Panc1 (cell line): ENCODE results near the gene ADGRB3. TPM values are rescaled to one million over a fixed set of nuclear protein-coding genes. Genes with fewer than 3 reads are reported as not detected.

Experiments
- ATAC-seq: fragments of 200-7000 bp; cut with Tn5 transposase; 2 replicates; pipeline ENCODE4 v1.9.1; 2020; ENCODE audit warnings: mild to moderate bottlenecking, moderate library complexity
- BruUV-seq: library from RNA; stranded (reverse); fragments of 400-500 nt; replicated peaks from 2 replicates; lab custom pipeline; 2021; lab: Mats Ljungman, UMichigan
- CTCF ChIA-PET: fragments of 300-600 bp; sonication (Branson Sonifier 250); formaldehyde crosslinking; loops from one replicate; lab custom pipeline; 2022; ENCODE audit warnings: antibody characterized with exemption; lab: Charles Lee
- POLR2A ChIA-PET: fragments of 300-600 bp; sonication (Branson Sonifier 250); formaldehyde crosslinking; loops from one replicate; lab custom pipeline; 2022; ENCODE audit warnings: antibody characterized with exemption; lab: Charles Lee
- DNase-seq: peaks from one replicate; pipeline ENCODE4 v3.0.0-alpha.2; 2010; ENCODE audit warnings: low read depth, low spot score
- H3K27ac ChIP-seq: 2 replicates; pipeline ENCODE4 v1.5.1; 2011; ENCODE audit warnings: mild to moderate bottlenecking, low read length, inconsistent platforms
- H3K27me3 ChIP-seq: fragments of 200-500 bp; sonication (Bioruptor generic); 2 replicates; pipeline ENCODE4 v1.6.0; 2014; ENCODE audit warnings: low read length, inconsistent platforms; ENCODE audit not compliant: control insufficient read depth, insufficient read depth
- H3K36me3 ChIP-seq: fragments of 200-500 bp; sonication (Bioruptor generic); 2 replicates; pipeline ENCODE4 v1.5.1; 2014; ENCODE audit warnings: inconsistent platforms, mild to moderate bottlenecking, low read length, moderate library complexity; ENCODE audit not compliant: control insufficient read depth, insufficient read depth
- H3K4me1 ChIP-seq: 2 replicates; pipeline ENCODE4 v1.5.1; 2011; ENCODE audit warnings: inconsistent platforms, mild to moderate bottlenecking, low read length, moderate library complexity; ENCODE audit not compliant: control insufficient read depth, insufficient read depth
- H3K4me3 ChIP-seq, 2 experiments: 2 replicates each; pipeline ENCODE4 v1.5.1; 2011 to 2012; ENCODE audit warnings: low read depth in 2 of 2, low read length in 2 of 2, mild to moderate bottlenecking in 2 of 2, inconsistent platforms in 1 of 2, moderate library complexity in 1 of 2
- H3K9me3 ChIP-seq: fragments of 200-500 bp; sonication (Bioruptor generic); 2 replicates; pipeline ENCODE4 v1.5.1; 2014; ENCODE audit warnings: low read depth, mild to moderate bottlenecking, inconsistent platforms, low read length, moderate library complexity; ENCODE audit not compliant: control insufficient read depth, insufficient read depth
- POLR2AphosphoS5 ChIP-seq: IDR thresholded peaks from 2 replicates; pipeline ENCODE4 v1.6.1; 2012; ENCODE audit warnings: mild to moderate bottlenecking, low read depth, low read length, moderate library complexity
- REST ChIP-seq, 2 experiments: IDR thresholded peaks; 2 replicates each; pipeline ENCODE4 v1.6.1; 2011 to 2012; ENCODE audit warnings: low read depth in 2 of 2, control low read depth in 1 of 2, low read length in 1 of 2, mild to moderate bottlenecking in 1 of 2, moderate library complexity in 1 of 2; ENCODE audit not compliant: insufficient read depth in 1 of 2
- SIN3A ChIP-seq: IDR thresholded peaks from 2 replicates; pipeline ENCODE4 v1.6.1; 2012; ENCODE audit warnings: low read depth, mild to moderate bottlenecking, low read length, moderate library complexity, borderline replicate concordance; ENCODE audit not compliant: insufficient read depth
- TCF7L2 ChIP-seq: IDR thresholded peaks from 2 replicates; pipeline ENCODE4 v1.6.1; 2011; ENCODE audit warnings: mild to moderate bottlenecking, low read depth, low read length, inconsistent platforms
- in situ Hi-C: cut with HindIII; loops from 2 replicates; pipeline ENCODE4 v1.10.0; 2016; ENCODE audit warnings: low sequenced_read_pairs, low pct_unique_long_range_greater_than_20kb
- intact Hi-C: fragments of 100-400 bp; cut with micrococcal nuclease; formaldehyde crosslinking; loops from one replicate; pipeline ENCODE4 v1.10.0; 2022; ENCODE audit not compliant: unreplicated experiment
- total RNA-seq: library from RNA; stranded (reverse); gene quantifications from one replicate; pipeline ENCODE4 v1.2.1, GENCODE V29; 2021; ENCODE audit not compliant: unreplicated experiment
- TF ChIP-seq, protein P1 (sequence below): fragments of 450-650 bp; IDR thresholded peaks from 2 replicates; pipeline ENCODE4 v1.5.1; 2017; ENCODE audit warnings: mild to moderate bottlenecking

The ADGRB3 gene
- total RNA-seq, 1 experiment from 2014 or later, result 0.10 TPM

- Histone ChIP-seq H3K27me3 (no peaks in the 10 kb centered on the region), H3K27ac (no peak overlapping the region), H3K4me3 (no peak overlapping the region), H3K9me3 (no peaks in the 10 kb centered on the region), H3K4me1 (no peaks in the 10 kb centered on the region), H3K36me3 (no peaks in the 10 kb centered on the region)
- TF ChIP-seq POLR2AphosphoS5, result no peak
- POLR2A ChIA-PET, result no interaction called here
- no TSS peak for BruUV-seq
- DNase-seq, result no peak
- CTCF ChIA-PET, result no interaction called here
- in situ Hi-C loops (no loop called here), intact Hi-C loops (no loop called here)
- ATAC-seq, result no peak
Observed at GRCh38 chr6:68693271-68693670, 58.2 kb downstream of the ADGRB3 start.

DNA sequence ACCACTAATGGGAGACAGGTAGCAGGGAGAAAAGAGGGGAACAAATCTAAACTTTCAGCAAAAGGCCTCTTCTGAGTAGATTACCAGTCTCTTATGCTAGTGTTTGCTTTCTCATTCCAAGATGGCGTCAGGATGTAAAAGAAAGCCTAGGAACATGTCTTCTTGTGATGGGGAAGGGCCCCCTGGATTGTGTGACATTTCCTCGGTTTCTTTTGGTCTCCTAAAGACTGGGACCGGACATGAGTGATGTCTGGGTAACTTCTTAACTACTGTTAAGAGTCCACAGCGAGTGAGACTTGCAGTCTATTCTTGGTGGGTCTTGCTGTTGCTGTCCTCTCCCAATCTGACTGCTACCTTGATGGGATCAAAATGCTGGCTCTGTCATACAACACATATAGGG is 60.3 kb downstream of the ADGRB3 start:
- H3K9me3 ChIP-seq, result no peaks in the 10 kb centered on the region
- intact Hi-C loops, result no loop called here
- H3K4me1 ChIP-seq, result no peaks in the 10 kb centered on the region
- no peak overlapping the region for H3K27ac ChIP-seq
- H3K4me3 ChIP-seq, result no peak overlapping the region
- ATAC-seq, result no peak
- H3K36me3 ChIP-seq, result no peaks in the 10 kb centered on the region
- no TSS peak for BruUV-seq
- ChIA-PET CTCF (no interaction called here), POLR2A (no interaction called here)
- DNase-seq, result no peak
- in situ Hi-C loops, result no loop called here
- TF ChIP-seq, protein P1, sequence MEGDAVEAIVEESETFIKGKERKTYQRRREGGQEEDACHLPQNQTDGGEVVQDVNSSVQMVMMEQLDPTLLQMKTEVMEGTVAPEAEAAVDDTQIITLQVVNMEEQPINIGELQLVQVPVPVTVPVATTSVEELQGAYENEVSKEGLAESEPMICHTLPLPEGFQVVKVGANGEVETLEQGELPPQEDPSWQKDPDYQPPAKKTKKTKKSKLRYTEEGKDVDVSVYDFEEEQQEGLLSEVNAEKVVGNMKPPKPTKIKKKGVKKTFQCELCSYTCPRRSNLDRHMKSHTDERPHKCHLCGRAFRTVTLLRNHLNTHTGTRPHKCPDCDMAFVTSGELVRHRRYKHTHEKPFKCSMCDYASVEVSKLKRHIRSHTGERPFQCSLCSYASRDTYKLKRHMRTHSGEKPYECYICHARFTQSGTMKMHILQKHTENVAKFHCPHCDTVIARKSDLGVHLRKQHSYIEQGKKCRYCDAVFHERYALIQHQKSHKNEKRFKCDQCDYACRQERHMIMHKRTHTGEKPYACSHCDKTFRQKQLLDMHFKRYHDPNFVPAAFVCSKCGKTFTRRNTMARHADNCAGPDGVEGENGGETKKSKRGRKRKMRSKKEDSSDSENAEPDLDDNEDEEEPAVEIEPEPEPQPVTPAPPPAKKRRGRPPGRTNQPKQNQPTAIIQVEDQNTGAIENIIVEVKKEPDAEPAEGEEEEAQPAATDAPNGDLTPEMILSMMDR, result no peak
- TF ChIP-seq POLR2AphosphoS5, result no peak
- TF ChIP-seq REST (IDR thresholded peaks at IDR 0.05; ENCODE audit: insufficient read depth in 1 of 2, low read depth in 2 of 2, low read length in 1 of 2), result no peak
- TF ChIP-seq SIN3A, result no peak
- no peak for TF ChIP-seq TCF7L2
- no peaks in the 10 kb centered on the region for H3K27me3 ChIP-seq

DNA sequence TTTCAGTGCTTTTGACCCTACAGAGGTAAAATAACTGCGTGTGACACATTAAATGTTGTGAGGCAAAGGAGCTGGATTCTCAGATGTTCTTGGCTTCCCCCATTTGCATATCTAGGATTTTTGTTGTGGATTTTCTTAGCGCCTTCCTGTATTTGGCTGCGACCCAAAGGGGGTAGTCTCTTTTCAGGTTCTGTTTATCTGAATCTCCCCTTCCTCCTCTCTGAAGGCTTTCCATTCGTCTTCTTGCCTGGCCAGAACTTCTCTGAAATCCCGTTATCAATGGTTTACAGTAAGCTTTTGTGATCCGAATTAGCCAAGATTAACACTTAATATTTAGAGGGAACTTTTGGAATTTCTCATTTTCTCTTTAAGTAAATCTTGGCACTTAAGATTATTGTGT is 60.8 kb downstream of the ADGRB3 start:
- no TSS peak for BruUV-seq
- in situ Hi-C loops, result no loop called here
- Histone ChIP-seq H3K36me3 (no peaks in the 10 kb centered on the region), H3K4me3 (no peak overlapping the region), H3K9me3 (no peaks in the 10 kb centered on the region), H3K4me1 (no peaks in the 10 kb centered on the region), H3K27me3 (no peaks in the 10 kb centered on the region), H3K27ac (no peak overlapping the region)
- TF ChIP-seq SIN3A, result no peak
- TF ChIP-seq, protein P1, result no peak
- no peak for TF ChIP-seq REST (IDR thresholded peaks at IDR 0.05; ENCODE audit: insufficient read depth in 1 of 2, low read depth in 2 of 2, low read length in 1 of 2)
- TF ChIP-seq TCF7L2, result no peak
- TF ChIP-seq POLR2AphosphoS5, result no peak
- ChIA-PET CTCF (no interaction called here), POLR2A (no interaction called here)
- DNase-seq, result no peak
- intact Hi-C loops, result no loop called here
- ATAC-seq, result no peak
